ENCODE data around the gene ZSCAN23.
"Not testable (repeated sequence)": the region's sequence is repeated elsewhere in the genome, so short reads cannot be mapped to it uniquely, and the experiment has no call there.

The ZSCAN23 gene

GRCh38 chr6:28433119-28433518 lies 10.2 kb downstream of the ZSCAN23 start:
- DNase-seq, result no peak

- DNase-seq, result no peak
These were observed 13.5 kb downstream of the ZSCAN23 start for GRCh38 chr6:28429781-28430180.

GRCh38 chr6:28425944-28426541 lies 17.2 kb downstream of the ZSCAN23 start:
- no peak for DNase-seq

- no peak for DNase-seq
These were observed 19.1 kb downstream of the ZSCAN23 start for GRCh38 chr6:28424163-28424562.

GRCh38 chr6:28423546-28423945 lies 19.7 kb downstream of the ZSCAN23 start:
- no peak for DNase-seq

- no peak for DNase-seq
These were observed 29.6 kb downstream of the ZSCAN23 start for GRCh38 chr6:28413681-28414080.

- no peak for DNase-seq
These were observed 32.5 kb downstream of the ZSCAN23 start for GRCh38 chr6:28410767-28411166.

- no peak for DNase-seq
These were observed 35.1 kb downstream of the ZSCAN23 start for GRCh38 chr6:28408076-28408802.

- no peak for DNase-seq
These were observed 35.9 kb downstream of the ZSCAN23 start for GRCh38 chr6:28407401-28407800.

- not testable (repeated sequence) for DNase-seq
These were observed 39.4 kb downstream of the ZSCAN23 start for GRCh38 chr6:28403923-28404322.

GRCh38 chr6:28402197-28402596 lies 41.1 kb downstream of the ZSCAN23 start:
- no peak for DNase-seq

GRCh38 chr6:28401172-28401571 lies 42.1 kb downstream of the ZSCAN23 start:
- no peak for DNase-seq

GRCh38 chr6:28400122-28400451 lies 43.2 kb downstream of the ZSCAN23 start:
- no peak for DNase-seq

GRCh38 chr6:28399350-28400121 lies 43.8 kb downstream of the ZSCAN23 start, which contains the start of gene ZSCAN12:
Gene ZSCAN12 (minus strand): TSS chr6:28399747. CDS start chr6:28398405, 1,342 bp downstream.
- DNase-seq, result peak; percentile 74

- no peak for DNase-seq
These were observed 47.4 kb downstream of the ZSCAN23 start for GRCh38 chr6:28395918-28396317.

GRCh38 chr6:28393912-28394662 lies 49.2 kb downstream of the ZSCAN23 start:
- DNase-seq, result no peak

GRCh38 chr6:28390688-28391087 lies 52.6 kb downstream of the ZSCAN23 start:
- DNase-seq, result no peak

GRCh38 chr6:28384143-28384533 lies 59.2 kb downstream of the ZSCAN23 start:
- DNase-seq, result no peak

- DNase-seq, result no peak
These were observed 59.8 kb downstream of the ZSCAN23 start for GRCh38 chr6:28383235-28384142.
